NCI-H146 treated with DMSO at 0.1 percent for 48 hours (cell line): ENCODE data around the gene RNPEPL1.
"Not testable (repeated sequence)": the region's sequence is repeated elsewhere in the genome, so short reads cannot be mapped to it uniquely, and the experiment has no call there.

ENCODE experiments used
- DNase-seq: peaks from one replicate; lab custom pipeline; 2025; ENCODE audit not compliant: unreplicated experiment; lab: John Stamatoyannopoulos, UW

Gene RNPEPL1

GRCh38 chr2:240603081-240603835, 35.0 kb downstream of the RNPEPL1 start:
- no peak for DNase-seq

- no peak for DNase-seq
Measured at GRCh38 chr2:240603846-240604245, 35.6 kb downstream of the RNPEPL1 start.

- DNase-seq, result peak; percentile 79
Measured at GRCh38 chr2:240604291-240604938, 36.1 kb downstream of the RNPEPL1 start.

- DNase-seq, result no peak
Measured at GRCh38 chr2:240604939-240605716, 36.8 kb downstream of the RNPEPL1 start.

GRCh38 chr2:240605867-240606743, 37.8 kb downstream of the RNPEPL1 start:
- no peak for DNase-seq

GRCh38 chr2:240611601-240612210, 43.4 kb downstream of the RNPEPL1 start:
- no peak for DNase-seq

GRCh38 chr2:240613781-240614180, 45.5 kb downstream of the RNPEPL1 start:
- DNase-seq, result no peak

GRCh38 chr2:240614391-240614790, 46.1 kb downstream of the RNPEPL1 start:
- DNase-seq, result no peak

GRCh38 chr2:240615396-240615795, 47.1 kb downstream of the RNPEPL1 start:
- DNase-seq, result no peak

- no peak for DNase-seq
Measured at GRCh38 chr2:240615820-240616547, 47.7 kb downstream of the RNPEPL1 start.

- DNase-seq, result not testable (repeated sequence)
Measured at GRCh38 chr2:240616860-240617666, 48.8 kb downstream of the RNPEPL1 start.

- DNase-seq, result no peak
Measured at GRCh38 chr2:240618776-240619175, 50.5 kb downstream of the RNPEPL1 start.

- DNase-seq, result no peak
Measured at GRCh38 chr2:240619506-240620148, 51.3 kb downstream of the RNPEPL1 start.

- no peak for DNase-seq
Measured at GRCh38 chr2:240620149-240620731, 52.0 kb downstream of the RNPEPL1 start.

GRCh38 chr2:240620859-240621258, 52.6 kb downstream of the RNPEPL1 start:
- no peak for DNase-seq

- no peak for DNase-seq
Measured at GRCh38 chr2:240622060-240622411, 53.8 kb downstream of the RNPEPL1 start.

- DNase-seq, result no peak
Measured at GRCh38 chr2:240622531-240623235, 54.4 kb downstream of the RNPEPL1 start.
